ENCODE results near the gene NGF. TPM values are rescaled to one million over a fixed set of nuclear protein-coding genes. Genes with fewer than 3 reads are reported as not detected.

Gene NGF
- total RNA-seq, 1 donor from 2014 or later: 0.83 TPM

GRCh38 chr1:115306146-115306545, 31.9 kb downstream of the NGF start:
- H3K27me3 Mint-ChIP-seq (ENCODE audit: unreplicated experiment): peaks cover 7% of the 10 kb centered on the region
- H3K9me3 Mint-ChIP-seq (ENCODE audit: unreplicated experiment): no peaks in the 10 kb centered on the region
- TF ChIP-seq, protein P1, sequence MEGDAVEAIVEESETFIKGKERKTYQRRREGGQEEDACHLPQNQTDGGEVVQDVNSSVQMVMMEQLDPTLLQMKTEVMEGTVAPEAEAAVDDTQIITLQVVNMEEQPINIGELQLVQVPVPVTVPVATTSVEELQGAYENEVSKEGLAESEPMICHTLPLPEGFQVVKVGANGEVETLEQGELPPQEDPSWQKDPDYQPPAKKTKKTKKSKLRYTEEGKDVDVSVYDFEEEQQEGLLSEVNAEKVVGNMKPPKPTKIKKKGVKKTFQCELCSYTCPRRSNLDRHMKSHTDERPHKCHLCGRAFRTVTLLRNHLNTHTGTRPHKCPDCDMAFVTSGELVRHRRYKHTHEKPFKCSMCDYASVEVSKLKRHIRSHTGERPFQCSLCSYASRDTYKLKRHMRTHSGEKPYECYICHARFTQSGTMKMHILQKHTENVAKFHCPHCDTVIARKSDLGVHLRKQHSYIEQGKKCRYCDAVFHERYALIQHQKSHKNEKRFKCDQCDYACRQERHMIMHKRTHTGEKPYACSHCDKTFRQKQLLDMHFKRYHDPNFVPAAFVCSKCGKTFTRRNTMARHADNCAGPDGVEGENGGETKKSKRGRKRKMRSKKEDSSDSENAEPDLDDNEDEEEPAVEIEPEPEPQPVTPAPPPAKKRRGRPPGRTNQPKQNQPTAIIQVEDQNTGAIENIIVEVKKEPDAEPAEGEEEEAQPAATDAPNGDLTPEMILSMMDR (IDR thresholded peaks at IDR 0.05; ENCODE audit: partially characterized antibody, unreplicated experiment): no peak
- H3K27ac Mint-ChIP-seq (ENCODE audit: unreplicated experiment): no peak overlapping the region
- no peak overlapping the region for H3K4me3 Mint-ChIP-seq (ENCODE audit: unreplicated experiment)
- H3K36me3 Mint-ChIP-seq (ENCODE audit: unreplicated experiment): no peaks in the 10 kb centered on the region
- peaks cover 10% of the 10 kb centered on the region for H3K4me1 Mint-ChIP-seq (ENCODE audit: low read depth, unreplicated experiment)
- no peak for DNase-seq

DNA sequence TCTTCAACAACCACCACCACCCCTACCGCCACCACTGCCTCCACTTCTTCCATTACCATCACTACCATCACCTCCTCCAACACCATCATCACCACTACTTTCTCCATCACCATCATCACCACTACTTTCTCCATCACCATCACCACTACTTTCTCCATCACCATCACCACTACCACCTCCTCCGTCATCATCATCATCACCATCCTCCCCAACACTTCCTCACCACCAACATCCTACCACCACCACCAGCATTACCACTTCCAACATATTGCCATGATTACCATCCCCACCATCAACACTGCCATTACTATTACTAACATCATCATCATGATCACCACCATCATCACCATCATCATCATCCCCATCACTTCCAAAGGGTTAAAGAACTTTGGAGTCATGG, 34.7 kb downstream of the NGF start:
- H3K27me3 Mint-ChIP-seq (ENCODE audit: unreplicated experiment): peaks cover 6% of the 10 kb centered on the region

DNA sequence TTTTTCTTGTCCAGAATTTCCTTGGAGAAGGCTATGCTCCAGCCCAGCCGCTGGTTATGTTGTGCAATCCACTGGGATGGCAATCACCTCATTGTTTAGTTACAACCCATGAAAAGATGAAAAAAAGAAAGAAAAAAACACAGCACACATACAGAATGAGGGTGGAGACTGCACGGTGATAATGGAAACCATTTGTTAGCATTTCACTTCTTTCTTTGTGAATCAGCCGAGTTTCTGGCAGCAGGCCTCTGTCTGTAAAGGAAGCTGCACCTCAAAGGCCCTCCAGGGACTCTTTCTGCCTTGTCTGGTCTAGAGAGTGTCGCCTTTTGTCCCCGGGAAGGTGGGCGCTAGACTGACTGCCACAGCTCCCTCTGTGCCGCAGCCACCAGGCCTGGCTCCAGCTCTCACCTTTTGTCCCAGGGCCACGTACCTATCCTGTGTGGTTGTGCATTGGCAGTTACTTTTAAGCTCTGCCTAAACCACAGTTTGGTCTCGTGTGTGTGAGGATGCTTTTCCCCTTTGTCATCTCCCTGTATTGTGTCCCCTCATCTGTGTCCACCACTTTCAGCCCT, 35.6 kb downstream of the NGF start:
- peaks cover 6% of the 10 kb centered on the region for H3K27me3 Mint-ChIP-seq (ENCODE audit: unreplicated experiment)
- peaks cover 2% of the 10 kb centered on the region for H3K9me3 Mint-ChIP-seq (ENCODE audit: unreplicated experiment)
- TF ChIP-seq, protein P1 (IDR thresholded peaks at IDR 0.05; ENCODE audit: partially characterized antibody, unreplicated experiment): no peak
- no peak overlapping the region for H3K4me3 Mint-ChIP-seq (ENCODE audit: unreplicated experiment)
- DNase-seq: no peak
- H3K4me1 Mint-ChIP-seq (ENCODE audit: low read depth, unreplicated experiment): peaks cover 22% of the 10 kb centered on the region
- no peak overlapping the region for H3K27ac Mint-ChIP-seq (ENCODE audit: unreplicated experiment)
- H3K36me3 Mint-ChIP-seq (ENCODE audit: unreplicated experiment): no peaks in the 10 kb centered on the region

More for the DNA sequence above, 34.7 kb downstream of the NGF start:
- TF ChIP-seq, protein P1 (IDR thresholded peaks at IDR 0.05; ENCODE audit: partially characterized antibody, unreplicated experiment): no peak
- Mint-ChIP-seq H3K4me3 (ENCODE audit: unreplicated experiment) (no peak overlapping the region), H3K9me3 (ENCODE audit: unreplicated experiment) (no peaks in the 10 kb centered on the region), H3K4me1 (ENCODE audit: low read depth, unreplicated experiment) (peaks cover 22% of the 10 kb centered on the region), H3K27ac (ENCODE audit: unreplicated experiment) (no peak overlapping the region), H3K36me3 (ENCODE audit: unreplicated experiment) (no peaks in the 10 kb centered on the region)
- no peak for DNase-seq

DNA sequence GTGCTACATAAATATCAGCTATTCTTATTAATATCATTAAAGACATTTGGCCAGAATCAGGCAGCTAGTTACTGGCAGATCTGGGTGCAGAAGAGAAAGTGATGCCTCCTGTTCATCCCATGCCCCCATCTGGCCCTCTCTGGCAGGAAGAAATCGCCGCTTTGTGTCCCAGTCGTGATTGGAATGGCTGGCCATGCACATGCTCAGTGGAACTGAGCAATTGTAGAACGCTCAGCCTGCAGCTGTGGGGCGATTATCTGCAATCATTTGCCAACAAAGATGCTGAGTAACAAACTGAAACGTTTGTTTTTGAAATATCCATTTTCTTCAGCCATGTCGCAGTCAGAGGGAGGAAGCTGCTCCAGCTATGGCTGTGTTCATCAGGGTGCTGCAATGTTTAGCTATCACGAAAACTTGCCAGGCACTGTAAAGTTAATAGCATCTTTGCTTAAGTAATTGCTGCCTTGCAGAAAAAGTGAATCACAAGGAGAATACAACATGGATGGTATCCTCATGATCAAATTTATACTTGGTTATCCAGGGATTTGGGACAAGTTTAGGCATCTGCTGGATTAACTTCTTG, 36.5 kb downstream of the NGF start:
- Mint-ChIP-seq H3K27ac (ENCODE audit: unreplicated experiment) (no peak overlapping the region), H3K27me3 (ENCODE audit: unreplicated experiment) (peaks cover 3% of the 10 kb centered on the region), H3K9me3 (ENCODE audit: unreplicated experiment) (peaks cover 2% of the 10 kb centered on the region), H3K36me3 (ENCODE audit: unreplicated experiment) (no peaks in the 10 kb centered on the region), H3K4me1 (ENCODE audit: low read depth, unreplicated experiment) (peaks cover 22% of the 10 kb centered on the region), H3K4me3 (ENCODE audit: unreplicated experiment) (no peak overlapping the region)
- no peak for DNase-seq
- TF ChIP-seq, protein P1 (IDR thresholded peaks at IDR 0.05; ENCODE audit: partially characterized antibody, unreplicated experiment): no peak

- H3K4me1 Mint-ChIP-seq (ENCODE audit: low read depth, unreplicated experiment): peaks cover 22% of the 10 kb centered on the region
- no peaks in the 10 kb centered on the region for H3K36me3 Mint-ChIP-seq (ENCODE audit: unreplicated experiment)
- DNase-seq: no peak
- TF ChIP-seq, protein P1 (IDR thresholded peaks at IDR 0.05; ENCODE audit: partially characterized antibody, unreplicated experiment): no peak
- H3K9me3 Mint-ChIP-seq (ENCODE audit: unreplicated experiment): peaks cover 2% of the 10 kb centered on the region
- H3K27me3 Mint-ChIP-seq (ENCODE audit: unreplicated experiment): peaks cover 3% of the 10 kb centered on the region
- no peak overlapping the region for H3K27ac Mint-ChIP-seq (ENCODE audit: unreplicated experiment)
- H3K4me3 Mint-ChIP-seq (ENCODE audit: unreplicated experiment): no peak overlapping the region
Observed at GRCh38 chr1:115300087-115300876, 37.8 kb downstream of the NGF start.

Data from glutamatergic neuron (in vitro differentiated cells).